Measurements from ENCODE around the gene VMAC. TPM values are rescaled to one million over a fixed set of nuclear protein-coding genes. Genes with fewer than 3 reads are reported as not detected.

The VMAC gene
- total RNA-seq, 1 donor from 2014 or later, result 3.9 TPM

GRCh38 chr19:5889288-5889971 lies 15.2 kb upstream of the VMAC start:
- Mint-ChIP-seq H3K36me3 (ENCODE audit: low read depth, unreplicated experiment) (no peaks in the 10 kb centered on the region), H3K4me1 (ENCODE audit: low read depth, unreplicated experiment) (no peaks in the 10 kb centered on the region), H3K9me3 (ENCODE audit: unreplicated experiment) (no peaks in the 10 kb centered on the region), H3K27me3 (ENCODE audit: low read depth, unreplicated experiment) (peaks cover 6% of the 10 kb centered on the region), H3K27ac (ENCODE audit: unreplicated experiment) (no peak overlapping the region), H3K4me3 (ENCODE audit: unreplicated experiment) (no peak overlapping the region)
- Histone ChIP-seq H3K9me3 (ENCODE audit: insufficient read depth, low read depth, low read length) (no peaks in the 10 kb centered on the region), H3K4me2 (ENCODE audit: low read length) (no peak overlapping the region), H3K4me1 (ENCODE audit: insufficient read depth, low read length) (peaks cover 6% of the 10 kb centered on the region), H4K20me1 (ENCODE audit: insufficient read depth, low read length) (peaks cover 12% of the 10 kb centered on the region), H3K36me3 (ENCODE audit: insufficient read depth, low read length) (no peaks in the 10 kb centered on the region), H3K27ac (ENCODE audit: low read depth, low read length) (no peak overlapping the region), H3K79me2 (ENCODE audit: insufficient read depth, low read length) (no peaks in the 10 kb centered on the region), H3K27me3 (ENCODE audit: insufficient read depth, low read length) (no peaks in the 10 kb centered on the region), H3K9ac (ENCODE audit: low read length) (no peak overlapping the region), H3K4me3 (ENCODE audit: insufficient read depth, low read depth, low read length) (no peak overlapping the region), H2AFZ (ENCODE audit: low read depth, low read length) (no peak overlapping the region)
- TF ChIP-seq CTCF (IDR thresholded peaks at IDR 0.05; ENCODE audit: insufficient read depth, low read depth, low read length) (no peak), EZH2 (IDR thresholded peaks at IDR 0.05; ENCODE audit: insufficient read depth, low read length) (no peak)
- FAIRE-seq (no peak), DNase-seq (ENCODE audit: low read depth) (no peak)

GRCh38 chr19:5890099-5890498 lies 14.6 kb upstream of the VMAC start:
- no peaks in the 10 kb centered on the region for H3K4me1 Mint-ChIP-seq (ENCODE audit: low read depth, unreplicated experiment)
- H3K79me2 ChIP-seq (ENCODE audit: insufficient read depth, low read length), result no peaks in the 10 kb centered on the region
- peaks cover 6% of the 10 kb centered on the region for H3K27me3 Mint-ChIP-seq (ENCODE audit: low read depth, unreplicated experiment)
- H3K4me1 ChIP-seq (ENCODE audit: insufficient read depth, low read length), result peaks cover 6% of the 10 kb centered on the region
- no peak overlapping the region for H3K27ac ChIP-seq (ENCODE audit: low read depth, low read length)
- peaks cover 16% of the 10 kb centered on the region for H4K20me1 ChIP-seq (ENCODE audit: insufficient read depth, low read length)
- H3K4me2 ChIP-seq (ENCODE audit: low read length), result no peak overlapping the region
- H3K4me3 ChIP-seq (ENCODE audit: insufficient read depth, low read depth, low read length), result no peak overlapping the region
- no peaks in the 10 kb centered on the region for H3K9me3 Mint-ChIP-seq (ENCODE audit: unreplicated experiment)
- H3K27ac Mint-ChIP-seq (ENCODE audit: unreplicated experiment), result no peak overlapping the region
- no peak for DNase-seq (ENCODE audit: low read depth)
- no peaks in the 10 kb centered on the region for H3K36me3 ChIP-seq (ENCODE audit: insufficient read depth, low read length)
- no peaks in the 10 kb centered on the region for H3K9me3 ChIP-seq (ENCODE audit: insufficient read depth, low read depth, low read length)
- H3K4me3 Mint-ChIP-seq (ENCODE audit: unreplicated experiment), result no peak overlapping the region
- no peak for TF ChIP-seq CTCF (IDR thresholded peaks at IDR 0.05; ENCODE audit: insufficient read depth, low read depth, low read length)
- TF ChIP-seq EZH2 (IDR thresholded peaks at IDR 0.05; ENCODE audit: insufficient read depth, low read length), result no peak
- no peak overlapping the region for H2AFZ ChIP-seq (ENCODE audit: low read depth, low read length)
- H3K36me3 Mint-ChIP-seq (ENCODE audit: low read depth, unreplicated experiment), result no peaks in the 10 kb centered on the region
- no peak overlapping the region for H3K9ac ChIP-seq (ENCODE audit: low read length)
- FAIRE-seq, result no peak
- no peaks in the 10 kb centered on the region for H3K27me3 ChIP-seq (ENCODE audit: insufficient read depth, low read length)

- no peak overlapping the region for H3K4me3 ChIP-seq (ENCODE audit: insufficient read depth, low read depth, low read length)
- no peak overlapping the region for H3K4me2 ChIP-seq (ENCODE audit: low read length)
- no peak overlapping the region for H2AFZ ChIP-seq (ENCODE audit: low read depth, low read length)
- no peaks in the 10 kb centered on the region for H3K36me3 ChIP-seq (ENCODE audit: insufficient read depth, low read length)
- no peak for TF ChIP-seq EZH2 (IDR thresholded peaks at IDR 0.05; ENCODE audit: insufficient read depth, low read length)
- no peak for TF ChIP-seq CTCF (IDR thresholded peaks at IDR 0.05; ENCODE audit: insufficient read depth, low read depth, low read length)
- no peaks in the 10 kb centered on the region for H3K27me3 ChIP-seq (ENCODE audit: insufficient read depth, low read length)
- no peaks in the 10 kb centered on the region for H3K9me3 ChIP-seq (ENCODE audit: insufficient read depth, low read depth, low read length)
- peaks cover under 1% of the 10 kb centered on the region for H3K79me2 ChIP-seq (ENCODE audit: insufficient read depth, low read length)
- H4K20me1 ChIP-seq (ENCODE audit: insufficient read depth, low read length), result peaks cover 26% of the 10 kb centered on the region
- H3K27me3 Mint-ChIP-seq (ENCODE audit: low read depth, unreplicated experiment), result peaks cover 6% of the 10 kb centered on the region
- no peak overlapping the region for H3K27ac ChIP-seq (ENCODE audit: low read depth, low read length)
- H3K27ac Mint-ChIP-seq (ENCODE audit: unreplicated experiment), result no peak overlapping the region
- H3K36me3 Mint-ChIP-seq (ENCODE audit: low read depth, unreplicated experiment), result no peaks in the 10 kb centered on the region
- DNase-seq (ENCODE audit: low read depth) (no peak), FAIRE-seq (no peak)
- no peaks in the 10 kb centered on the region for H3K9me3 Mint-ChIP-seq (ENCODE audit: unreplicated experiment)
- H3K4me3 Mint-ChIP-seq (ENCODE audit: unreplicated experiment), result no peak overlapping the region
- H3K4me1 ChIP-seq (ENCODE audit: insufficient read depth, low read length), result peaks cover 6% of the 10 kb centered on the region
- no peaks in the 10 kb centered on the region for H3K4me1 Mint-ChIP-seq (ENCODE audit: low read depth, unreplicated experiment)
- H3K9ac ChIP-seq (ENCODE audit: low read length), result no peak overlapping the region
Measured at GRCh38 chr19:5891572-5891937, 13.1 kb upstream of the VMAC start.
